Measurements from ENCODE around the gene DSTN.

The DSTN gene

DNA sequence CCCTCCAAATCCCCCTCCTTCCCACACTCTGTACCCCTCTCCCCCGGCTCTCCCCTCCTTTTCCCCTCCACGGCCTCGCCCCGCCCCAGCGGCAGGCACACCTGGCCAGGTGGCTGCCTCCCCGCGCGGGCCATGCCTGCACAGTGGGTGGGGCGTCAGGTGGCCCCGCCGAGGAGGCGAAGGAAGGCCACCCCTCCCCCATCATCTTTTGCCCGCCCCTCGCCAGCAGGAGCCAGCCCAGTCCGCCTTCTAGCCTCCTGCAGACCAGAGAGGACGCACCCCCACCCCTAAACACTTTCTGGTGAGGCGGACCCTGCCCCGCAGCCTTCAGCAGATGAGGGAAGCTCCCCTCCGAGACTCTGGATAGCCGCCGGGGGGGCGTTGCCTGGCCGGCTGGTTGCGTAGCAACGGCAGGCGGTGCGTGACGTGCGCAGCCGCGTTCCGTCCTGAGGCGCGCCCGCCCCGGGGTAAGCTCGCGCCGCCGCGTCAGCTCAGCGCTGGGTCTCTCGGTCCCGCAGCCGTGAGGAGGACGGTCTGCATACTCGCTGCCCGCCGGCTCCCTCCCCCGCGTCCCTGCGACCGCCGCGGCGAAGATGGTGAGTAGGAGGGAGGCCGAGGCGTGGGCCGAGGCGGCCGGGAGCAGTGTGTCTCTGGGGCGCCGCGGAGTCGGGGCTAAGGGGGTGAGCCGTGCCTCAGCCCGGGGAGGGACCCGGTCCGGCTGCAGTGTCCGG is at the start of gene DSTN:
TSS of gene DSTN (plus strand) at position 460 of the 731 bp plus-strand sequence. CDS start at position 594, 134 bp downstream.
- TF ChIP-seq, protein P1, sequence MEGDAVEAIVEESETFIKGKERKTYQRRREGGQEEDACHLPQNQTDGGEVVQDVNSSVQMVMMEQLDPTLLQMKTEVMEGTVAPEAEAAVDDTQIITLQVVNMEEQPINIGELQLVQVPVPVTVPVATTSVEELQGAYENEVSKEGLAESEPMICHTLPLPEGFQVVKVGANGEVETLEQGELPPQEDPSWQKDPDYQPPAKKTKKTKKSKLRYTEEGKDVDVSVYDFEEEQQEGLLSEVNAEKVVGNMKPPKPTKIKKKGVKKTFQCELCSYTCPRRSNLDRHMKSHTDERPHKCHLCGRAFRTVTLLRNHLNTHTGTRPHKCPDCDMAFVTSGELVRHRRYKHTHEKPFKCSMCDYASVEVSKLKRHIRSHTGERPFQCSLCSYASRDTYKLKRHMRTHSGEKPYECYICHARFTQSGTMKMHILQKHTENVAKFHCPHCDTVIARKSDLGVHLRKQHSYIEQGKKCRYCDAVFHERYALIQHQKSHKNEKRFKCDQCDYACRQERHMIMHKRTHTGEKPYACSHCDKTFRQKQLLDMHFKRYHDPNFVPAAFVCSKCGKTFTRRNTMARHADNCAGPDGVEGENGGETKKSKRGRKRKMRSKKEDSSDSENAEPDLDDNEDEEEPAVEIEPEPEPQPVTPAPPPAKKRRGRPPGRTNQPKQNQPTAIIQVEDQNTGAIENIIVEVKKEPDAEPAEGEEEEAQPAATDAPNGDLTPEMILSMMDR (IDR thresholded peaks at IDR 0.05) = no peak

DNA sequence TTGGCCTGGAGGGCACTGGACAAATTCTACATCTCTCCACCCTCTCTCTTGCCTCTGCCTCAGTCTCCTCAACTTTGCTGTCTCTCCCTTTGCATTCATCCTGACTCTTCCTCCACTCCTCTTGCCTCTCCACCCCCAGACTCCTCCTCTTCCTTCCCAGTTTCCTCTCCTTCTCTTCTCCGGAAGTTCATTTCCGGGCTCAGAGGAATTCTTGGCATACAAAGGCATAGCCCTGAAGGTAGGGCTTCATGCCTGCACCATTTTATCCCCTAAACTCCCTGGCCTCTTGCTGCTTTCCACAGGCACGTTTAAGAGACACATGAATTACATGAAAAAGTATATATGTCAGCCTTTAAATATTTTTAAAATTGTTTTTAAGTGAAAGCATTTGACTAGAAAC is 49.3 kb upstream of the DSTN start:
- TF ChIP-seq, protein P1 (IDR thresholded peaks at IDR 0.05) = no peak

DNA sequence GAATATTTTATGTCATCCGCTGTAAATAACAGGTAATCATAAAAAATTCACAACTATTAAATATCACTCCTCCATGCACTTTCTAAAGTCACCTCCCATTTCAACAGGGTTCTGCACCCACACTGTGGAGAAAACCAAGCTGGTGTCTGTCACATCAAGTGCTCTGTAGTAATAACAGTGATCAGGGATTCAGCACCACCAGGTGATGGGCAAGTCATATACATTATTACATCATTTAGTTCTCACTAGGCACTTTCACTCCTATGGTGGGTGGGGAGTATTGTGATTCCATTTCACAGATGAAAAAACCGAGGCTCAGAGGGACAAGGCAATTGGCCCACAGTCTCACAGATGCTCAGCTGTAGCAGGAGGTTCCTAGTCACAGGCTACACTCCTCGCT is 47.3 kb upstream of the DSTN start:
- TF ChIP-seq, protein P1 (IDR thresholded peaks at IDR 0.05) = no peak

DNA sequence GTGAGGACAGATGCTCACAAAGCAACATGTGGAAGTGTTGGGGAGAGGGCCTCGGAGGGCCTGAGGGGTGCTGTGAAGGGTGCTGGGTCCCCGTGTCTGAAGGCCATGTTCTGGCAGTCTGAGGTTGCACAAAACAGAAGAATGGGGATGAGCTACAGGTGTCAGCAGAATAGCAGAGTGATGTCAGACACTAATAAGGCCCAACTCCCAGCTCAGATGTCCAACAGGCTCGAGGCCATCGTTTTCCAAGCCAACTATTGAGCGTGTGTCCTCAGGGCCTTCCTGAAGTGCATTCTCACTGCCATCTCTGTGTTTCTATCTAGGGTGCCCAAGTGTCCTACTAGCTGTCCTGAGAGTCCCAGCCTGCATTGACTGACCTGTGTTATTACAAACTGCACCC is 46.5 kb upstream of the DSTN start:
- TF ChIP-seq, protein P1 (IDR thresholded peaks at IDR 0.05) = no peak

DNA sequence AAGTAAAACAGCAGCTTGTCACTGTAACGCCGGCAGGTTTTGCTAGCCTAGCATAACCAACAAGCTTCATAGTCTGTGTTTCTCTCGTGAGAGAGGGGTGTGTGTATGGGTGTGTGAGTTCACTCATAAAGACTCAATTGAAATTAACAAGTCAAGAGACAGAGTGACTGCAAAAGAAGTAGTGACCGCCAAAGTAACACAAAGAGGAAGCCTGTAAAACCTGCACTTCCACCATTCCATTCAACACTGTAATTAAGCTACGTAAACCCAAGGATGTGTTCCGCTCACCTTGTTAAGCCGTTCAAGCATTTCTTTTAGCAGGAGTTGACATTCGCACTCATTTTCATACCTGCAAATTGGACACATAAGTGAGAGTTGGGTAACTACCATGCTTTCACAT is 45.3 kb upstream of the DSTN start:
- TF ChIP-seq, protein P1 (IDR thresholded peaks at IDR 0.05) = no peak

DNA sequence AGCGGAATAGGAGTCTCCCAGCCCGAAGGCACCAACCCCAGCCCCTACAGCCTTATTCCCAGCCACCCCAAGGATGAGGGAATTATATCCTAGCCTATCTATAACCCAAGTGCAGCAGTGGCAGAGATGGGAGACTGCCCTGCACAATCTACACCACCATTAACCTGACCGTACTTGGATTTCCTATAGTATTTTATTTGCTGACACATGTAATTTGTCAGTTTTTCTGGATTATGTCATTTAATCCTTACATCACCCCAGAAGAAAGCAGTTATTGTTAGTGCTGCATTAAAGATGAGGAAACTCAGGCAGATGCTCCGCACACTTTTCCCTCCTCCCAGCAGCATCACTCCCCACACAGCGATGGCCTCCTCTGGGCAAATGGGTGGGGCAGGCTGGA is 44.7 kb upstream of the DSTN start:
- TF ChIP-seq, protein P1 (IDR thresholded peaks at IDR 0.05) = no peak

DNA sequence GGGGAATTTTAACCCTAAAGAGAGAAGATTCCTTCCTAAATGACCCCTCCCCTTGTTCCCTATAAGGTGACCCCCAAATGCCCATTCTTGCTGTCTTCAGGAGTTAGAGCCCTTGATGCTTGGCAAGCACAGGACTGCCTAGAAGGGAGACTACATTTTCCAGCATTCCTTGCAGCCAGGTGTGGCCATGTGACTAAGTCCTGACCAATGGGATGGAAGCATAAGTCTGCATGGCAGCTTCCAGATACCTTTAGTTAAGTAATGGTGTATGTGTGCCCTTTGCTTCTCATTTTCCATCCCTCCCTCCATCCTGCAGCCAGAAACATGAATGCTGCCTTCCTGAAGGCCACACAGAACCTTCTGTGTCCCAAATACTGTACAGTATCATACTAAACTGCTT is 44.2 kb upstream of the DSTN start:
- TF ChIP-seq, protein P1 (IDR thresholded peaks at IDR 0.05) = no peak

DNA sequence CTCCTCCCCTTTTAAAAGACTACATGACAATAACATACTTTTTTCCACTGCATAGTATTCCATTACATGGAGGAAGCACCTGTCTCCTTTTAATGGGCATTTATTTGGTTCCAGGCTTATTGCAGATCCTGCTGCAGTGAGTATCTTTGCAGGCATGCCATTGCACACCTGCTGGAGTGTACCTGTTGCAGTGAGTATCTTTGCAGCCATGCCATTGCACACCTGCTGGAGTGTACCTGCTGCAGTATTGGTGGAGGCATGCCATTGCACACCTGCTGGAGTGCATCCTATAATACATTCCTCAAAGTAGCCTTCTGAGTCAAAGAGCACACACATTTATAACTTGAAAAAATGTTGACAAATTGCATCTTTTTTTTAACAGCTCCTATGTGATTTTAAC is 40.3 kb upstream of the DSTN start:
- TF ChIP-seq, protein P1 (IDR thresholded peaks at IDR 0.05) = no peak
